CD14-positive monocyte (primary cell): ENCODE results near the gene MYO1E. TPM values are rescaled to one million over a fixed set of nuclear protein-coding genes. Genes with fewer than 3 reads are reported as not detected.

Source experiments
- DNase-seq, 3 donors: peaks; one replicate each; pipeline ENCODE4 v3.0.0-alpha.2; 2011 to 2022
- H2AFZ ChIP-seq: 2 replicates; pipeline ENCODE4 v1.6.0; 2012; ENCODE audit warnings: mild to moderate bottlenecking, low read depth, low read length, inconsistent platforms; ENCODE audit not compliant: insufficient read depth, poor library complexity, severe bottlenecking
- H3K27ac ChIP-seq, 2 donors: 1 replicate in 1 of 2; 2 replicates in 1 of 2; pipeline ENCODE4 v1.5.1; 2012 to 2013; ENCODE audit warnings: low read length in 2 of 2, control low read depth in 1 of 2, inconsistent platforms in 1 of 2, low read depth in 1 of 2, mild to moderate bottlenecking in 1 of 2
- H3K27me3 ChIP-seq, 2 donors: one replicate each; pipeline versions ENCODE4 v1.6.0 to v1.6.1; 2011 to 2013; ENCODE audit warnings: low read length in 2 of 2; ENCODE audit not compliant: control insufficient read depth in 2 of 2, insufficient read depth in 2 of 2
- H3K36me3 ChIP-seq, 2 donors: replicated peaks in 1 of 2; 1 replicate in 1 of 2; 2 replicates in 1 of 2; pipeline versions ENCODE4 v1.5.1 to v1.6.1; 2012 to 2013; ENCODE audit warnings: low read length in 2 of 2, control low read depth in 1 of 2, inconsistent platforms in 1 of 2, mild to moderate bottlenecking in 1 of 2; ENCODE audit not compliant: insufficient read depth in 2 of 2, control insufficient read depth in 1 of 2
- H3K4me1 ChIP-seq, 2 donors: 1 replicate in 1 of 2; 2 replicates in 1 of 2; pipeline versions ENCODE4 v1.5.1 to v1.6.1; 2012 to 2013; ENCODE audit warnings: low read length in 2 of 2, control low read depth in 1 of 2, inconsistent platforms in 1 of 2, mild to moderate bottlenecking in 1 of 2, moderate library complexity in 1 of 2; ENCODE audit not compliant: insufficient read depth in 2 of 2, control insufficient read depth in 1 of 2
- H3K4me2 ChIP-seq: replicated peaks from 2 replicates; pipeline ENCODE3; 2012; ENCODE audit warnings: low read length, moderate library complexity, mild to moderate bottlenecking; ENCODE audit not compliant: poor library complexity, severe bottlenecking; ENCODE audit errors: extremely low read depth
- H3K4me3 ChIP-seq, 3 experiments: fragments of 200-600 bp in 1 of 3; sonication (generic) in 1 of 3; replicated peaks in 1 of 3; 1 replicate in 2 of 3; 2 replicates in 1 of 3; pipeline ENCODE4 v1.5.1; 2011 to 2013; ENCODE audit warnings: low read length in 3 of 3, mild to moderate bottlenecking in 3 of 3, control low read depth in 2 of 3, low read depth in 2 of 3, inconsistent platforms in 1 of 3, moderate library complexity in 1 of 3
- H3K79me2 ChIP-seq: 2 replicates; pipeline ENCODE4 v1.6.0; 2012; ENCODE audit warnings: mild to moderate bottlenecking, control low read depth, inconsistent platforms, low read length, moderate library complexity; ENCODE audit not compliant: insufficient read depth
- H3K9ac ChIP-seq: 2 replicates; pipeline ENCODE4 v1.6.0; 2017; ENCODE audit warnings: low read length, mild to moderate bottlenecking; ENCODE audit not compliant: insufficient read depth, poor library complexity, severe bottlenecking
- H3K9me3 ChIP-seq, 2 donors: replicated peaks in 1 of 2; 1 replicate in 1 of 2; 2 replicates in 1 of 2; pipeline versions ENCODE4 v1.5.1 to v1.6.1; 2012 to 2013; ENCODE audit warnings: low read length in 2 of 2, control low read depth in 1 of 2; ENCODE audit not compliant: control insufficient read depth in 1 of 2, insufficient read depth in 1 of 2
- H4K20me1 ChIP-seq: 2 replicates; pipeline ENCODE4 v1.6.0; 2012; ENCODE audit warnings: mild to moderate bottlenecking, low read length, control low read depth, moderate library complexity; ENCODE audit not compliant: insufficient read depth
- H3K27ac Mint-ChIP-seq, 7 donors: one replicate each; pipeline ENCODE4 v1.8.0; 2020; ENCODE audit warnings: mild to moderate bottlenecking in 7 of 7, mixed read lengths in 7 of 7, moderate library complexity in 6 of 7, inconsistent platforms in 2 of 7
- H3K27me3 Mint-ChIP-seq, 3 donors: one replicate each; pipeline ENCODE4 v1.8.0; 2021 to 2022; ENCODE audit warnings: low read depth in 3 of 3, mild to moderate bottlenecking in 3 of 3, mixed read lengths in 3 of 3, moderate library complexity in 3 of 3, inconsistent platforms in 1 of 3
- H3K36me3 Mint-ChIP-seq, 2 donors: one replicate each; pipeline ENCODE4 v1.8.0; 2020; ENCODE audit warnings: mixed read lengths in 2 of 2, inconsistent platforms in 1 of 2, mild to moderate bottlenecking in 1 of 2
- H3K4me1 Mint-ChIP-seq: one replicate; pipeline ENCODE4 v1.8.0; 2020; ENCODE audit warnings: mild to moderate bottlenecking, mixed read lengths
- H3K4me3 Mint-ChIP-seq, 2 donors: one replicate each; pipeline ENCODE4 v1.8.0; 2020; ENCODE audit warnings: mild to moderate bottlenecking in 2 of 2, mixed read lengths in 2 of 2, moderate library complexity in 1 of 2
- H3K9me3 Mint-ChIP-seq, 7 donors: one replicate each; pipeline ENCODE4 v1.8.0; 2020 to 2022; ENCODE audit warnings: mixed read lengths in 7 of 7, mild to moderate bottlenecking in 6 of 7, moderate library complexity in 6 of 7, inconsistent platforms in 2 of 7
- CTCF ChIP-seq: fragments of 200-600 bp; IDR thresholded peaks from one replicate; pipeline ENCODE4 v1.8.0; 2022; ENCODE audit warnings: antibody characterized with exemption, mild to moderate bottlenecking
- WGBS: methylation state at CpG from one replicate; pipeline ENCODE4 v1.1.5; 2013; ENCODE audit warnings: missing lambda C conversion rate; ENCODE audit not compliant: insufficient coverage; 5-methylcytosine and 5-hydroxymethylcytosine counted together
- intact Hi-C, 2 donors: fragments of 100-400 bp; cut with micrococcal nuclease; formaldehyde crosslinking; loops; one replicate each; pipeline versions ENCODE4 v1.15.0 to v1.15.1; 2023
- polyA plus RNA-seq, 3 donors: library from polyadenylated mRNA; depleted of rRNA in 1 of 3; unstranded in 2 of 3; stranded (reverse) in 1 of 3; fragments of 300-500 nt in 2 of 3; fragments of >200 nt in 1 of 3; fragmentation: Illumina TruSeq in 2 of 3; gene quantifications; 1 replicate in 2 of 3; 2 replicates in 1 of 3; pipeline ENCODE4 v1.2.3, GENCODE V29; 2012 to 2021

The MYO1E gene
- polyA plus RNA-seq, 3 donors, result 5.5 to 16.2 (median 6.2) TPM

GRCh38 chr15:59398220-59398619 lies 25.5 kb upstream of the MYO1E start:
- Mint-ChIP-seq H3K36me3 (no peaks in the 10 kb centered on the region), H3K9me3 (no peaks in the 10 kb centered on the region), H3K27me3 (peaks cover 0 to 1% (median 0%) of the 10 kb centered on the region in 3 donors), H3K4me3 (peak overlapping the region in 1 of 2 donors; percentile 15), H3K27ac (peak overlapping the region; percentile 63 to 94 (median 89)), H3K4me1 (peaks cover 60% of the 10 kb centered on the region)
- Histone ChIP-seq H3K9ac (no peak overlapping the region), H3K27me3 (no peaks in the 10 kb centered on the region), H3K4me3 (peak overlapping the region in 1 of 3 experiments; percentile 68), H3K4me1 (peaks cover 59 to 61% of the 10 kb centered on the region in 2 donors), H3K27ac (peak overlapping the region; percentile 41 to 68), H3K36me3 (no peaks in the 10 kb centered on the region), H3K79me2 (peaks cover 6% of the 10 kb centered on the region), H2AFZ (no peak overlapping the region), H3K9me3 (no peaks in the 10 kb centered on the region), H3K4me2 (peak overlapping the region; percentile 4), H4K20me1 (no peaks in the 10 kb centered on the region)
- intact Hi-C loops, result no loop called here
- no peak for TF ChIP-seq CTCF
- no CpG with 5 or more reads among the region's 1 CpG for WGBS
- DNase-seq, result no peak

- no peak for TF ChIP-seq CTCF
- peaks cover 61% of the 10 kb centered on the region for H3K4me1 Mint-ChIP-seq
- no CpG with 5 or more reads among the region's 3 CpGs for WGBS
- H3K36me3 Mint-ChIP-seq, result no peaks in the 10 kb centered on the region
- Histone ChIP-seq H4K20me1 (no peaks in the 10 kb centered on the region), H3K9me3 (no peaks in the 10 kb centered on the region), H3K4me3 (no peak overlapping the region), H3K4me1 (peaks cover 62 to 63% of the 10 kb centered on the region in 2 donors), H3K27me3 (no peaks in the 10 kb centered on the region), H3K36me3 (no peaks in the 10 kb centered on the region), H3K27ac (no peak overlapping the region), H2AFZ (no peak overlapping the region), H3K9ac (no peak overlapping the region), H3K4me2 (no peak overlapping the region), H3K79me2 (no peaks in the 10 kb centered on the region)
- no peak overlapping the region for H3K4me3 Mint-ChIP-seq
- no peaks in the 10 kb centered on the region for H3K9me3 Mint-ChIP-seq
- peaks cover 0 to 1% (median 0%) of the 10 kb centered on the region in 3 donors for H3K27me3 Mint-ChIP-seq
- no peak for DNase-seq
- intact Hi-C loops, result no loop called here
- no peak overlapping the region for H3K27ac Mint-ChIP-seq
Observed at GRCh38 chr15:59396679-59397078, 24.0 kb upstream of the MYO1E start.
